Thyroid gland (tissue), 4 donors: Measurements from ENCODE around the gene CLEC2L.

Experiments
- CTCF ChIP-seq, 6 experiments: fragments of 200-600 bp in 3 of 6; fragments of 450-650 bp in 3 of 6; sonication (generic) in 3 of 6; IDR thresholded peaks; one replicate each; pipeline ENCODE4 v1.5.1; 2016 to 2019; ENCODE audit warnings: antibody characterized with exemption in 6 of 6, mild to moderate bottlenecking in 2 of 6, inconsistent platforms in 1 of 6, moderate library complexity in 1 of 6
- POLR2A ChIP-seq, 2 donors: fragments of 450-650 bp; IDR thresholded peaks; one replicate each; pipeline ENCODE4 v1.6.1; 2017; ENCODE audit warnings: antibody characterized with exemption in 2 of 2, mild to moderate bottlenecking in 2 of 2, moderate library complexity in 1 of 2

- no peak for TF ChIP-seq CTCF (IDR thresholded peaks at IDR 0.05)
- TF ChIP-seq POLR2A (IDR thresholded peaks at IDR 0.05): no peak
These were observed 21.3 kb upstream of the CLEC2L start for GRCh38 chr7:139502226-139502625.
